BJ (cell line): ENCODE measurements around the gene RHBDL2. TPM values are rescaled to one million over a fixed set of nuclear protein-coding genes. Genes with fewer than 3 reads are reported as not detected.

ENCODE experiments used
- CTCF ChIA-PET: fragments of 350-600 bp; formaldehyde crosslinking; extraction: SDS; loops from one replicate; lab custom pipeline; 2021; ENCODE audit warnings: antibody characterized with exemption, inconsistent platforms; lab: Yijun Ruan, JAX
- POLR2A ChIA-PET: fragments of 300-600 bp; sonication (Branson Sonifier 250); formaldehyde crosslinking; extraction: SDS; loops from one replicate; lab custom pipeline; 2021; ENCODE audit warnings: antibody characterized with exemption; lab: Charles Lee
- DNase-seq: peaks from one replicate; pipeline ENCODE4 v3.0.0-alpha.2; 2011; ENCODE audit warnings: low read depth
- H3K27me3 ChIP-seq: 2 replicates; pipeline ENCODE4 v1.6.0; 2011; ENCODE audit warnings: low read length; ENCODE audit not compliant: control insufficient read depth, insufficient read depth
- H3K36me3 ChIP-seq: 2 replicates; pipeline ENCODE4 v1.5.1; 2011; ENCODE audit warnings: low read length; ENCODE audit not compliant: control insufficient read depth, insufficient read depth
- H3K4me3 ChIP-seq: 2 replicates; pipeline ENCODE4 v1.5.1; 2011; ENCODE audit warnings: low read depth, mild to moderate bottlenecking, control low read depth, low read length
- polyA plus RNA-seq: library from polyadenylated mRNA; depleted of rRNA; stranded (reverse); fragments of >200 nt; gene quantifications from 2 replicates; pipeline ENCODE4 v1.2.3, GENCODE V29; 2011
- TF ChIP-seq, protein P1 (sequence below): IDR thresholded peaks from 2 replicates; pipeline ENCODE4 v1.5.1; 2011; ENCODE audit warnings: low read depth, mild to moderate bottlenecking, control low read depth, inconsistent platforms, low read length, moderate library complexity; ENCODE audit not compliant: insufficient read depth

Gene RHBDL2
- polyA plus RNA-seq, 1 experiment, result 0.07 TPM

DNA sequence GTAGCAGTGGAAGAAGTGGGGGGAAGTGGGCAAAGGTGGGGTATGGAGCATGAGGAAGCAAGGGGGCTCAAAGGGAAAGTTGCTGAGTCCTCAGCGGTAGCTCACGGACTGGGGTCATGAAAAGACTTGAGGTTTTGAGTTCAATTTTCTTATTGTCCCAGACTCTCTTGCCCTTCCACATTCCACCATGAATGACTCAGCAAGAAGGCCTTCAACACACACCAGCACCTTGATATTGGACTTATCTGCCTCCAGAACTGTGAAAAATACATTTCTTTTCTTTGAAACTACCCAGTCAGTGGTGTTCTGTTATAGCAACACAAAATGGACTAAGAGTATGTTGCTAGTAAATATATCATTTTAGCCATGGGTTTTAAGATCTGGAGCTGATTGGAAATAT is 17.3 kb upstream of the RHBDL2 start:
- ChIA-PET POLR2A (interaction anchor here (0.7 kb wide), 1 partner anchor 18 kb away, joined by 3 read pairs; no protein-coding TSS in a partner anchor), CTCF (no interaction called here)
- TF ChIP-seq, protein P1, sequence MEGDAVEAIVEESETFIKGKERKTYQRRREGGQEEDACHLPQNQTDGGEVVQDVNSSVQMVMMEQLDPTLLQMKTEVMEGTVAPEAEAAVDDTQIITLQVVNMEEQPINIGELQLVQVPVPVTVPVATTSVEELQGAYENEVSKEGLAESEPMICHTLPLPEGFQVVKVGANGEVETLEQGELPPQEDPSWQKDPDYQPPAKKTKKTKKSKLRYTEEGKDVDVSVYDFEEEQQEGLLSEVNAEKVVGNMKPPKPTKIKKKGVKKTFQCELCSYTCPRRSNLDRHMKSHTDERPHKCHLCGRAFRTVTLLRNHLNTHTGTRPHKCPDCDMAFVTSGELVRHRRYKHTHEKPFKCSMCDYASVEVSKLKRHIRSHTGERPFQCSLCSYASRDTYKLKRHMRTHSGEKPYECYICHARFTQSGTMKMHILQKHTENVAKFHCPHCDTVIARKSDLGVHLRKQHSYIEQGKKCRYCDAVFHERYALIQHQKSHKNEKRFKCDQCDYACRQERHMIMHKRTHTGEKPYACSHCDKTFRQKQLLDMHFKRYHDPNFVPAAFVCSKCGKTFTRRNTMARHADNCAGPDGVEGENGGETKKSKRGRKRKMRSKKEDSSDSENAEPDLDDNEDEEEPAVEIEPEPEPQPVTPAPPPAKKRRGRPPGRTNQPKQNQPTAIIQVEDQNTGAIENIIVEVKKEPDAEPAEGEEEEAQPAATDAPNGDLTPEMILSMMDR, result no peak
- H3K36me3 ChIP-seq, result no peaks in the 10 kb centered on the region
- no peaks in the 10 kb centered on the region for H3K27me3 ChIP-seq
- DNase-seq, result no peak
- H3K4me3 ChIP-seq, result no peak overlapping the region

DNA sequence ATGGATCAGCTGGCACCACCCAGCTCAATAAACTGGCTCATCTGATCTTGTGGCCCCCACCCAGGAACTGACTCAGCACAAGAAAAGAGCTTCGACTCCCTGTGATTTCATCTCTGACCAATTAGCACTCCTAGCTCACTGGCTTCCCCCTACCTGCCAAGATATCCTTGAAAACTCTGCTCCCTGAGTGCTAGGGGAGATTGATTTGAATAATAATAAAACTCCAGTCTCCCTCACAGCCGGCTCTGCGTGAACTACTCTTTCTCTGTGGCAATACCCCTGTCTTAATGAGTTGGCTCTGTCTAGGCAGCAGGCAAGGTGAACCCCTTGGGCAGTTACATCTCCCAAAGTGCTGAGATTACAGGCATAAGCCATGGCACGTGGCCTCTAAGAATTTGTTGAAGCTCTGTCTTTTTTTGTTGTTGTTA is 11.8 kb upstream of the RHBDL2 start:
- Histone ChIP-seq H3K27me3 (no peaks in the 10 kb centered on the region), H3K4me3 (no peak overlapping the region), H3K36me3 (no peaks in the 10 kb centered on the region)
- no peak for DNase-seq
- CTCF ChIA-PET, result no interaction called here
- POLR2A ChIA-PET, result no interaction called here
- TF ChIP-seq, protein P1, result no peak

- ChIA-PET POLR2A (no interaction called here), CTCF (no interaction called here)
- DNase-seq, result no peak
- Histone ChIP-seq H3K36me3 (no peaks in the 10 kb centered on the region), H3K4me3 (no peak overlapping the region), H3K27me3 (no peaks in the 10 kb centered on the region)
- TF ChIP-seq, protein P1, result no peak
Measured at GRCh38 chr1:38950553-38950952, 8.9 kb upstream of the RHBDL2 start.

DNA sequence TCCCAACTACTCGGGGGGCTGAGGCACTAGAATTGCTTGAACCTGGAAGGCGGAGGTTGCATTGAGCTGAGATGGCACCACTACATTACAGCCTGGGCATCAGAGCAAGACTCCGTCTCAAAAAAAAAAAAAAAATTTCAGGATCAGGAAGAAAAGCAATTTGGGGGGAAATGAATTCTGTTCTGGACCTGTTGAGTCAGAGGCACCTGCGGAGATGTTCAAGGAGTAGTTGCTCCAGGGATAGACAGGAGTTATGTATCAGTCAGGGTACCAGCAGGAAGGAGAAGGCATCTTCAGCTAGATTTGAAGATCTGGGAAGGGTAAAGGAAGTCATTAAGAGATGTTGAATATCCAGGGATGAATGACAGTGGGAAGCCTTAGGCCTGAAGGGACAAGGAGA is 2.9 kb upstream of the RHBDL2 start:
- TF ChIP-seq, protein P1, result no peak
- CTCF ChIA-PET, result no interaction called here

DNA sequence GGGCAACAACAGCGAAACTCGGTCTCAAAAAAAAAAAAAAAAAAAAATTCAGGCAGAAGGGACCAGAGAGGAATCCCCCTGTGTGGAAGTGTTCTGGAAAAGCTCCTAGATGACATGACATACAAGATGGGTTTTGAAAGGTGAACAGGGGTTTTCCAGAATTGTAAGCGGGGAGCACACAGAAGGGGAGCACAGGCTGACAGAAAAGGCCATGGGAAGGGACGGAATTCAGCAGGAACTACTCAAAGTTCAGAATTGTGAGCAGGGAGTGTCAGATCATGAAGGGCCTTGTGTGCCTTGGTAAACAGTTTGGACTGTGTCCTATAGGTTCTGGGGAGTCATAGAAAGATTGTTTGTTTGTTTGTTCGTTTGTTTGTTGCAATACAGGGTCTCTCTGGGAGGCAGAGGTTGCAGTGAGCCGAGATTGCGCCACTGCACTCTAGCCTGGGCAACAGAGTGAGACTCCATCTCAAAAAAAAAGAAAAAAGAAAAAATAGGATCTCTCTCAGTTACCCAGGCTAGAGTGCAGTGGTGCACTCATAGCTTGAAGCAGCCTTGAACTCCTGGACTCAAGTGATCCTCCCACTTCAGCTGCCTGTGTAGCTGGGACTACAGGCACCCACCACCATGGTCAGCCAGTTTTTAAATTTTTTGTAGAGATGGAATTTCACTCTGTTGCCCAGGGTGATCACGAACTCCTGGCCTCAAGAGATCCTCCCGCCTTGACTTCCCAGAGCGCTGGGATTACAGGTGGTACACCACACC is 1.2 kb upstream of the RHBDL2 start:
- no peaks in the 10 kb centered on the region for H3K27me3 ChIP-seq
- TF ChIP-seq, protein P1, result no peak
- H3K4me3 ChIP-seq, result no peak overlapping the region
- ChIA-PET CTCF (no interaction called here), POLR2A (no interaction called here)
- DNase-seq, result no peak
- no peaks in the 10 kb centered on the region for H3K36me3 ChIP-seq

More for the DNA sequence above, 2.9 kb upstream of the RHBDL2 start:
- Histone ChIP-seq H3K36me3 (no peaks in the 10 kb centered on the region), H3K4me3 (no peak overlapping the region), H3K27me3 (no peaks in the 10 kb centered on the region)
- POLR2A ChIA-PET, result no interaction called here
- DNase-seq, result no peak
